Activated CD4-positive, alpha-beta memory T cell treated with anti-CD3 and anti-CD28 coated beads for 36 hours (primary cell): ENCODE data around the gene ERBB4. TPM values are rescaled to one million over a fixed set of nuclear protein-coding genes. Genes with fewer than 3 reads are reported as not detected.

Experiments used
- CTCF ChIA-PET: fragments of 350-600 bp; sonication (Branson Sonifier 250); formaldehyde crosslinking; loops from one replicate; lab custom pipeline; 2021; ENCODE audit warnings: antibody characterized with exemption, inconsistent platforms; lab: Charles Lee
- POLR2A ChIA-PET: fragments of 350-600 bp; sonication (Branson Sonifier 250); formaldehyde crosslinking; loops from one replicate; lab custom pipeline; 2021; ENCODE audit warnings: antibody characterized with exemption; lab: Charles Lee
- DNase-seq: peaks from one replicate; pipeline ENCODE4 v3.0.0-alpha.2; 2020
- H3K27ac Mint-ChIP-seq: one replicate; pipeline ENCODE4 v1.8.0; 2021; ENCODE audit warnings: mixed read lengths
- H3K27me3 Mint-ChIP-seq: one replicate; pipeline ENCODE4 v1.8.0; 2021; ENCODE audit warnings: mixed read lengths
- H3K36me3 Mint-ChIP-seq: one replicate; pipeline ENCODE4 v1.8.0; 2021; ENCODE audit warnings: mixed read lengths
- H3K4me1 Mint-ChIP-seq: one replicate; pipeline ENCODE4 v1.8.0; 2021; ENCODE audit warnings: low read depth, mixed read lengths
- H3K4me3 Mint-ChIP-seq: one replicate; pipeline ENCODE4 v1.8.0; 2021; ENCODE audit warnings: mild to moderate bottlenecking, mixed read lengths
- H3K9me3 Mint-ChIP-seq: one replicate; pipeline ENCODE4 v1.8.0; 2021; ENCODE audit warnings: mixed read lengths
- intact Hi-C: fragments of 100-400 bp; cut with micrococcal nuclease; formaldehyde crosslinking; loops from one replicate; pipeline ENCODE4 v1.15.1; 2023
- total RNA-seq, 2 experiments: library from RNA; stranded (reverse); gene quantifications; one replicate each; pipeline ENCODE4 v1.2.3, GENCODE V29; 2021

Gene ERBB4
- total RNA-seq, 2 experiments from 2014 or later, result not detected

DNA sequence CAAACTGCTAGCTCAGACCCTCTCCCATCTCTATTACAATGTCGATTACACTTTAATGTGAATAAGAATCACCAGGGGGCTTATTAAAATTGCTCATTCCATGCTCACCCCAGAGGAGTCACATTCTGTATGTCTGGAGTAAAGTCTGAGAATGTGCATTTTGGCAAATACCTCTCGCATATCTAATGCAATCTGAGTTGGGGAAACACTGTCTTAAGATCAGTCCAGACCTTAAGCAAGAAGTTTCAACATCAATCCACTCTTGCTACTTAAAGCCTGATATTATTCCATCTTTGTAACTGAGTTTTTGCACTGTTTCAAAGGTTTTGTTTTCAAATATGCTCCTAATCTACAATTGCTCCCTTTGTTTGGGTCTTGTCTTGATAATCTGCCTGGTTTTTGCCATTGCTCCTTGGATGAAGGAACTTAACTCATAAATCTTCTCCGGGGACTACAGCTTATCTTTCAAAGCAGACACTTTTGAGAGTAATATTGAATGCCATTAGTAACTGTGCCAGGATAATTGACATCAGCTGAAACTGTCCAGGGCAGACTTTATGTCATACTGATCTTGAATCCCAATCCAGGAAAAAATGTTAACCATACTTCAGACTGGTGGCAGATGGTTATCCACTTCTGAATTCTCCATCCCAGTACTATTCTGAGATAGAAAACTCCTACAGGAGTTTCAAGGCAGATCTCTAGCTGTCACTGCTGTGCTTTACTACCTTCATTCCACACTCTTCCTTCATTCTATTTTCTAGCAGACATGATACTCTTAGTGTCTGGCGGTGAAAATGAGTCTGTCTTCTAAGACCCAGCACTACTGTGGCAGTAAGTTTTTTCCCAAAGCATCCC lies 200.9 kb downstream of the ERBB4 start:
- no peaks in the 10 kb centered on the region for H3K36me3 Mint-ChIP-seq
- CTCF ChIA-PET, result no interaction called here
- H3K27ac Mint-ChIP-seq, result no peak overlapping the region
- no peaks in the 10 kb centered on the region for H3K4me1 Mint-ChIP-seq
- no peak for DNase-seq
- POLR2A ChIA-PET, result no interaction called here
- H3K9me3 Mint-ChIP-seq, result peaks cover 5% of the 10 kb centered on the region
- no peak overlapping the region for H3K4me3 Mint-ChIP-seq
- H3K27me3 Mint-ChIP-seq, result no peaks in the 10 kb centered on the region
- intact Hi-C loops, result no loop called here

- Mint-ChIP-seq H3K4me3 (no peak overlapping the region), H3K27me3 (no peaks in the 10 kb centered on the region), H3K27ac (no peak overlapping the region), H3K36me3 (no peaks in the 10 kb centered on the region), H3K4me1 (no peaks in the 10 kb centered on the region), H3K9me3 (peaks cover 3% of the 10 kb centered on the region)
- intact Hi-C loops, result no loop called here
- POLR2A ChIA-PET, result no interaction called here
- no peak for DNase-seq
- CTCF ChIA-PET, result no interaction called here
Measured at GRCh38 chr2:212337036-212337435, 201.6 kb downstream of the ERBB4 start.

DNA sequence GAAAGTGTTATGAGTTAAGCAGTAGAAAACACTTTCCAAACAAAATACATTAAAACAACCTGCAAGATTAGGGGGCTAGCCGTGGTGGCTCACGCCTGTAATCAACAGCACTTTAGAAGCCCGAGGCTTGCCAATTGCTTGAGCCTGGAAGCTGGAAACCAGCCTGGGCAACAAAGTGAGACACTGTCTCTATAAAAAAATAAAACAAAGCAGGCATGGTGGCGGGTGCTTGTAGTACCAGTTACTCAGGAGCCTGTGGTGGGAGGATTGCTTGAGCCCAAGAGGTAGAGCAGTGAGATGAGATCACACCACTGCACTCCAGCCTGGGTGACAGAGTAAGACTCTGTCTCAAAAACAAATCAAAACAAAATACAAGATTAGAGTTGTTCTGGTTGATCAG lies 208.3 kb downstream of the ERBB4 start:
- H3K36me3 Mint-ChIP-seq, result no peaks in the 10 kb centered on the region
- intact Hi-C loops, result no loop called here

DNA sequence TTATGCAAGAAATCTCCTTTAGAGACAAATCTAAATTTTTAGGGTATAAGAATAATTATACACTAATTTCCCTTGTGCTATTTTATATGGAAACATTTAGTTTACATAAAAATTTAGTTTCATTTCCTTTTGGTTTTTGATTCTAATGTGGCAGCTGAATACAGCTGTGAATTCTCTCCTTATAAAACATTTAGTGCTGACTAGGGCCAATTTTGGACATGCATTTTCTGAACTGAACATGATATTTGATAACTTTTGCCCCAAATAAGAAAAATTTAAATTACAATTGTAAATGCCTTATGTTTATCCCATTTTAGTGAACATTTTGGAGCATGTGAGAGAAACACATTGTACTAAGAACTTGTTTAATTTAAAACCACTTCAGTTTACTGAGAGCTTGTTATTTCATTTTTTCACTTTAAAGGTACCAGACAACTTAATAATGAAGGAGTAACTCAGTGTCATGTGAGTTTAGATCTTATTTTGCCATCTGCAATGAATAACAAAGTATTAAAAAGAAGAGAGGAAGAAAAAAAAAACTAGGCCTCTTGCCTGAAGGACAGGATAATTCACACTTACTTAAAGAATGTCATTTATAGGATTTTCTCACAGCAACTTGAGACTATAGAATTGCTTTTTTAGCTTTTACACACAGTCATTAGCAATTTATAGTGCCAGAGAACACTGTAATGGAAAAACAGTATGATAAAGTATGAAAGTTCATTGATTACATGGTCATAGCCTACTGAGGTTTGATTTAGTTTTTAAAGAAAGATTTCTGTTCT lies 209.7 kb downstream of the ERBB4 start:
- H3K27me3 Mint-ChIP-seq, result no peaks in the 10 kb centered on the region

More for the DNA sequence above, 208.3 kb downstream of the ERBB4 start:
- Mint-ChIP-seq H3K9me3 (no peaks in the 10 kb centered on the region), H3K4me3 (no peak overlapping the region), H3K27ac (no peak overlapping the region), H3K4me1 (no peaks in the 10 kb centered on the region), H3K27me3 (no peaks in the 10 kb centered on the region)
- ChIA-PET POLR2A (no interaction called here), CTCF (no interaction called here)
- DNase-seq, result no peak

GRCh38 chr2:212328136-212328535 lies 210.5 kb downstream of the ERBB4 start:
- H3K4me3 Mint-ChIP-seq, result no peak overlapping the region
- CTCF ChIA-PET, result no interaction called here
- no peaks in the 10 kb centered on the region for H3K27me3 Mint-ChIP-seq
- no peaks in the 10 kb centered on the region for H3K9me3 Mint-ChIP-seq
- POLR2A ChIA-PET, result no interaction called here
- H3K36me3 Mint-ChIP-seq, result no peaks in the 10 kb centered on the region
- no peak overlapping the region for H3K27ac Mint-ChIP-seq
- no peaks in the 10 kb centered on the region for H3K4me1 Mint-ChIP-seq
- no peak for DNase-seq
- intact Hi-C loops, result no loop called here

More for the DNA sequence above, 209.7 kb downstream of the ERBB4 start:
- Mint-ChIP-seq H3K27ac (no peak overlapping the region), H3K4me1 (no peaks in the 10 kb centered on the region), H3K9me3 (no peaks in the 10 kb centered on the region), H3K4me3 (no peak overlapping the region), H3K36me3 (no peaks in the 10 kb centered on the region)
- POLR2A ChIA-PET, result no interaction called here
- intact Hi-C loops, result no loop called here
- no peak for DNase-seq
- CTCF ChIA-PET, result interaction anchor here (0.6 kb wide), 1 partner anchor 247 kb away, joined by 3 read pairs; no protein-coding TSS in a partner anchor

DNA sequence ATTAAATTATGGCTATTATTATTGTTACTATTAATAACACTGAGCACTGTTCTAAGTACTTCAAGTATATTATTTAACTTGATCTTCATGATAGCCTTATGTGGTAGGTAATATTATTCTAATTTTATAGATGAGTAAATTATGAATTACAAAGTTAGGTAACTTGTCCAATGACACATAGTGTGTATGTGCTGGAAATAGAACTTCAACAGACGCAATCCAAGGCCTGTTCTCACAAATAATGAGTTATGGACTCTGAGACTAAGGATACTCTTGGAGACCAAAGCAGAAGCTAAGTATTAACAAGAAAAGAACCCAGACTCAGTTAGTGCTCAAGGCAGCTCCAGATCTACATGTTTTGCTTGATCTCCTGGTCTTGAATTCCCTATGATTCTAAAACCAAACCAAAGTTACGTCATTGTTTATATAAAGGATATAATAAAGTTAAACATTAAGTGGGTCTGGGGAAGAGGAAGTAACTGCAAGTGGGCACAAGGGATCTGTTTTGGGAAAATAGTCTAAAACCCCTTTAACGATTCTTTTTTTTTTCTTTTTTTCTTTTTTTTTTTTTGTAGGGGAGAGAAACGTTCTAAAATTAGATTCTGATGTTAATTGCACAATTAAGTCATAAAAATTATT lies 211.3 kb downstream of the ERBB4 start:
- intact Hi-C loops, result no loop called here
- no peak overlapping the region for H3K4me3 Mint-ChIP-seq
- POLR2A ChIA-PET, result no interaction called here

DNA sequence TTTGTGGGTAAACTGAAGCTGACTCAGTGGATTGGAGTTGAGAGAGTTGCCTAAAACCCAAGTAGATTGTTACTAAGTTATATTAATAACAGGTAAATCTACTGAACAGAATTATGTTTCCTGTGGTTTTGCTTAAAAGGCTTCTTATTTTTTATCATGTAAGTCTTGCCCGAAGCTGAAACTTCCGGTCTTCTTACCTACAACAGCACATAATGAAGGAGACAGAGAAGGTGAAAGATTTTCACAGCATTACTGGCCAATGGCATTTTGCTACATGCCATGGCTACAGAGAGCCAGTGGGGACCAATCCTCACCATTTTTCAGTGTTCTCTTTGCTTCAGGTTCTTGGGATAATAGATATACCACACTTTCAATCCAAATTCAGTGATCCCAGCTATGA lies 220.0 kb downstream of the ERBB4 start:
- intact Hi-C loops, result no loop called here
- Mint-ChIP-seq H3K36me3 (no peaks in the 10 kb centered on the region), H3K4me1 (no peaks in the 10 kb centered on the region), H3K4me3 (no peak overlapping the region), H3K27me3 (no peaks in the 10 kb centered on the region), H3K27ac (no peak overlapping the region), H3K9me3 (peaks cover 7% of the 10 kb centered on the region)
- ChIA-PET CTCF (no interaction called here), POLR2A (no interaction called here)
- DNase-seq, result no peak

More for the DNA sequence above, 211.3 kb downstream of the ERBB4 start:
- H3K27me3 Mint-ChIP-seq, result no peaks in the 10 kb centered on the region
- H3K4me1 Mint-ChIP-seq, result no peaks in the 10 kb centered on the region
- no peak overlapping the region for H3K27ac Mint-ChIP-seq
- CTCF ChIA-PET, result no interaction called here
- H3K36me3 Mint-ChIP-seq, result no peaks in the 10 kb centered on the region
- no peak for DNase-seq
- H3K9me3 Mint-ChIP-seq, result no peaks in the 10 kb centered on the region

GRCh38 chr2:212314680-212315079 lies 223.9 kb downstream of the ERBB4 start:
- no peaks in the 10 kb centered on the region for H3K4me1 Mint-ChIP-seq
- no peaks in the 10 kb centered on the region for H3K27me3 Mint-ChIP-seq
- CTCF ChIA-PET, result no interaction called here
- no peak for DNase-seq
- H3K9me3 Mint-ChIP-seq, result peaks cover 7% of the 10 kb centered on the region
- H3K4me3 Mint-ChIP-seq, result no peak overlapping the region
- POLR2A ChIA-PET, result no interaction called here
- H3K36me3 Mint-ChIP-seq, result no peaks in the 10 kb centered on the region
- intact Hi-C loops, result no loop called here
- no peak overlapping the region for H3K27ac Mint-ChIP-seq

DNA sequence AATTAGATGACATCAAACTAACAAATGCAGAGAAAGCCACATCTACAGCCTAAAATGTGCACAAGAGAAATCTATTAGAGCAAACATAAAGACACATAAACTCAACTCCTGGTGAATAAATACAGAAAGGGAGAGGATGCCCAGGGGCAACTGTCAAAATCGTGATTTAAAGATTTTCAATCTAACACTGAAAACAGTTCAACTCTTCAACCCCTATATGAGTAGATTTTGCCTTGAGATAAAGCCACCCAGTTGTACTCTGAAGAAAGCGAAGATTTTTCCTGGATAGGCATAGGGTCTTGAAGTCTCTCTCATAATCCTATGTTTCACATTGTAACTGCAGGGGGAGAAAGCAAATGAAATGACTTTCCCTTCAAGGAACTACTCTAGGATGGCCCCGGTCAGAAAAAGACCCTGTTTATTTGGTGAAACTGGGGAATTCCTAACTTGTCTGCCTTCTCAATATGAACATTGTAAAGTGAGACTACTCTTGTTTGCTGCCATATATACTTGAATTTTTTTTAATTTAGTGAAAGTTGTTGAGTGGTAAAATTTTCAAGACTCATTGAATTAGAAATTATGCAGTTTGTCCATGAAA lies 226.7 kb downstream of the ERBB4 start:
- H3K4me1 Mint-ChIP-seq, result no peaks in the 10 kb centered on the region
- no peak for DNase-seq
- no peaks in the 10 kb centered on the region for H3K36me3 Mint-ChIP-seq
- no peak overlapping the region for H3K4me3 Mint-ChIP-seq
- no peak overlapping the region for H3K27ac Mint-ChIP-seq
- intact Hi-C loops, result no loop called here
- no peaks in the 10 kb centered on the region for H3K27me3 Mint-ChIP-seq
- ChIA-PET POLR2A (no interaction called here), CTCF (no interaction called here)
- no peaks in the 10 kb centered on the region for H3K9me3 Mint-ChIP-seq

DNA sequence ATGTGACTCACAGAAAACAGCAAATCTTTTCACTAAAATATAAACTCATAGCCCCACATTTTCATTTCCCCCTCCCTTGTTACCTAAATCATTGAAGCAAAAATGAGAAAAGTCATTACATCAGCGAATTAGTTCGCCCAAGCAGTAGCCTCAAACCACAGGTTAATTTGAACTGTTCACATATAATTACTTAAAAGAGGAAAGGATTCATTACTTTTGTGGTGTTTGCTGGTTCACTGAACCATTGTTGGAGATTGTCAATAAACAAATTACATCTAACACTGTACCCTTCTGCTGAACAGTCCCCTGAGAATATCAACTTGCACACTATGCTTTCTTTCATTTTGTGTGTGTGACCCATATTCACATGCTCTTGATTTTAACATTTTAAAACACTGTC lies 238.7 kb downstream of the ERBB4 start:
- H3K27me3 Mint-ChIP-seq, result no peaks in the 10 kb centered on the region
- intact Hi-C loops, result no loop called here
- no peak for DNase-seq
- H3K4me1 Mint-ChIP-seq, result no peaks in the 10 kb centered on the region
- peaks cover 8% of the 10 kb centered on the region for H3K9me3 Mint-ChIP-seq
- POLR2A ChIA-PET, result no interaction called here
- no peaks in the 10 kb centered on the region for H3K36me3 Mint-ChIP-seq
- no peak overlapping the region for H3K4me3 Mint-ChIP-seq
- H3K27ac Mint-ChIP-seq, result no peak overlapping the region
- CTCF ChIA-PET, result no interaction called here

DNA sequence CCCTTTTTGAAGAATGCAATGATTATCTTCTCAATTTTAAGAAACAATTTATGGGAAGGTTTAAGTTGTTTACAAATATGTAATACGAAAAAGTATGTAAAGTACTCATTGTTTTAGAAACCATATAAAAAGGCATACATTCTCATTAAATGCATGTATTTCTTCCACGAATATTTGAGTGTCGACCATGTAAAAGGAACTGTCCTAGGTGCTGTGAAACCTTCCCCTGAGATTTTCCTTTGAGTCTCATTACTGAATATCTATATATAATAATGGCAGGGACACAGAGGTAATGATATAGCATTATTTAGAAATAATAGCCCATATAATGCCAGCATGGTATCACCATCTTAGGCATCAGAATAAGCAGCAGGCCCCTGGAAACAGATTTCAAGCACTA lies 239.3 kb downstream of the ERBB4 start:
- H3K27ac Mint-ChIP-seq, result no peak overlapping the region
- ChIA-PET CTCF (no interaction called here), POLR2A (no interaction called here)
- intact Hi-C loops, result no loop called here
- H3K4me3 Mint-ChIP-seq, result no peak overlapping the region
- no peaks in the 10 kb centered on the region for H3K4me1 Mint-ChIP-seq
- H3K36me3 Mint-ChIP-seq, result no peaks in the 10 kb centered on the region
- H3K9me3 Mint-ChIP-seq, result peaks cover 8% of the 10 kb centered on the region
- no peak for DNase-seq
- no peaks in the 10 kb centered on the region for H3K27me3 Mint-ChIP-seq

DNA sequence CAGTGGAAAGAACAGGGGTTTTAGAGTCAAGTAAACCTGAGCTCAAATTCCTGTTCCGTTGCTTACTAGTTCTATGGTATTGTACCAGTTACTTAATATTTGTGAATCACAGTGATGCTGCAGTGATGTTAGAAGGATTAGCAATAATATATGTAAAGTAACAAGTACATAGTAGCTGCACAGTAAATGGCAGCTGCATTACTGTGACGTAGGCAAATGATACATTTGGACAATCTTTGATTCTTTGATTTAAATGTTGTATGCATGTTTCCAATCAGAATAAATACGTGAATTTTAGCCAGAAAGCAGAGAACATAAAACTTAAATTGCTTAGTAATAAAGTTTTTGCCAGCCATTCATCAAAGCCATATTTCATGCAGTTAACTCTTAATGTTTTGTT lies 243.0 kb downstream of the ERBB4 start:
- Mint-ChIP-seq H3K27me3 (no peaks in the 10 kb centered on the region), H3K27ac (no peak overlapping the region), H3K4me1 (no peaks in the 10 kb centered on the region), H3K9me3 (peaks cover 6% of the 10 kb centered on the region), H3K4me3 (no peak overlapping the region), H3K36me3 (no peaks in the 10 kb centered on the region)
- no peak for DNase-seq
- CTCF ChIA-PET, result interaction anchor here (0.6 kb wide), 1 partner anchor 12 kb away, joined by 4 read pairs; no protein-coding TSS in a partner anchor
- POLR2A ChIA-PET, result no interaction called here
- intact Hi-C loops, result no loop called here
